HG02642 (cell line): Measurements from ENCODE around the gene PLK2.

Experiments
- ATAC-seq: cut with Tn5 transposase; IDR thresholded peaks from one replicate; pipeline ENCODE4 v1.9.1; 2021; ENCODE audit warnings: mild to moderate bottlenecking; ENCODE audit not compliant: unreplicated experiment, poor library complexity

The PLK2 gene

DNA sequence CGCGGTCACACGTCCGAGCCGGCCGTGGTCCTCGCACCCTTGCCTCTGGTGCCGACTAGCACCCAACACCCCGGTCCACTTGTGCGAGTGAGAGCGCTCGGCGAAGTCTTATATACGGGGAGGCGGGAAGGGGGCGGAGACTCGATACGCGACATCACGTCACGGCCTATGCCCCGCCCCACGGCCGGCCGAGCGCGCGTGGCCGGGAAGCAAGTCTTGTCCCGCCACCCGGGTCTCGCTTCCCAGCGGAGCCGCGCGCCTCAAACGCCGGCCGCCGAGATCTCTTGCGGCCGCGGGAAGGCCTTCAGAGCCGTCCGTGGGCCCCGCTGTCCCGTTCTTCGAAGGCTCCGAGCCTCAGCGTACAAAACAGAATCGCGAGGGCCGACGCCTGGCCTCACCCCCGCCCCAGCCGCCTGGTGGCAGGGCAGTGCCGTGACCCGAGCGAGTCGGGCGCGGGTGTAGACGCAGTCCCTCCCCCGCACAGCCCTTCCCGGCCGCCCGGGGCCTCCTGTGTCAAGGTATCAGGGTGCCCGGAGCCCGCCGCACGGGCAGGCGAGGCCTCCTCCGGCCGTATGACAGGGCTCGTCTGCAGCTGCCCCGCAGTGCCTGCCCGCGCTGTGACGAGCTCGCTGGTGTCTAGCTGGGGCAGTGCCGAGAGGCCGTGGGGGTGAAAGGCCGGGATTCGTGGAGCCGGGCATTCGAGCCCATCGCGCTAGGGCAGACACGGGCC, at the start of gene PLK2:
PLK2 (minus strand) TSS at position 85 of the 730 bp plus-strand sequence. CDS start 127 bp downstream, outside the sequence.
- peak; percentile 84 for ATAC-seq

DNA sequence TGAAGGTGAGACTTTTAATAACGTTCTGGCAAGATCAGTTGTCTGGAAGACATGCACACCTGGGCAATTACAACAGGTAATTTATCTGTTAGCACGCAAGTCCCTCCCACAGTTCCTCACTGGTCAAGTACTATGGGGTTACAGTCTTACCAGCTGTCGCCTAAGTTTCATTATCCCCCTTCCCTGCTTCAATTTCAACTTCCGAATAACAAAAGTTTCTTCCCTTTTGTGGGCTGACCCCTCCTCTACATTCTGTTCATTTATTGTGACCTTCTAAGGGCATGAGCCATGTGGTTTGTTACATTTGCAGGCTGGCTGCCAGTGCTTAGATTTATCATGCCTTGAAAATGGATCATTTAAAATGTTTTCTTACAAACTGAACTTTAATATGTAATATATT, 47.8 kb upstream of the PLK2 start:
- no peak for ATAC-seq

DNA sequence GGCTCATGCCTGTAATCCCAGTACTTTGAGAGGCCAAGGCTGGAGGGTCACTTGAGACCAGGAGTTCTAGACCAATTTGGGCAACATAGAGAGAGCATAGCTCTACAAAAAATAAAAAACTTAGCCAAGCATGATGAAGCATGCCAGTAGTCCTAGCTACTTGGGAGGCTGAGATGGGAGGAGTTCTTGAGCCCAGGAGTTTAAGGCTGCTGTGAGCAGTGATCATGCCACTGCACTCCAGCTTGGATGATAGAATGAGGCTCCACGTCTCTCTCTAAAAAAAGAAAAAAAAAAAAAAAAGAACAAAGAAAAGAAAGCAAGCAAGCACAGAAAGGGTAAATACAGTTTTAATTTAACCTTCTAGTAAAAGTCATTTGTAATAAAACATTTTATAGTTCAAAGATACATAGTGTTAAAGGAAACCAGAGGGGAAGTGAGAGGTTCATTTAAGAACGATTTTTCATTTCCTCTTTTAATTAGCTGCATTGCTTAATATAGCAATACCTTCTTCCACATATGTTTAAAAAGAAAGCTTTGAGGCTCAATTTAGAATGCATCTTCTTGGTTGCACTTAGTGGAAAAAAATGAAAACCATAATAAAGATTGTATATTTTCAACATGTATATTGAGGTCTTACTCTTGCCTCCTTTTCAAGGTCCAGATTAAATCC, 46.2 kb upstream of the PLK2 start:
- peak; percentile 73 for ATAC-seq

- ATAC-seq: no peak
These were observed 45.6 kb upstream of the PLK2 start for GRCh38 chr5:58505502-58505901.

- ATAC-seq: no peak
These were observed 44.9 kb upstream of the PLK2 start for GRCh38 chr5:58504766-58505165.

DNA sequence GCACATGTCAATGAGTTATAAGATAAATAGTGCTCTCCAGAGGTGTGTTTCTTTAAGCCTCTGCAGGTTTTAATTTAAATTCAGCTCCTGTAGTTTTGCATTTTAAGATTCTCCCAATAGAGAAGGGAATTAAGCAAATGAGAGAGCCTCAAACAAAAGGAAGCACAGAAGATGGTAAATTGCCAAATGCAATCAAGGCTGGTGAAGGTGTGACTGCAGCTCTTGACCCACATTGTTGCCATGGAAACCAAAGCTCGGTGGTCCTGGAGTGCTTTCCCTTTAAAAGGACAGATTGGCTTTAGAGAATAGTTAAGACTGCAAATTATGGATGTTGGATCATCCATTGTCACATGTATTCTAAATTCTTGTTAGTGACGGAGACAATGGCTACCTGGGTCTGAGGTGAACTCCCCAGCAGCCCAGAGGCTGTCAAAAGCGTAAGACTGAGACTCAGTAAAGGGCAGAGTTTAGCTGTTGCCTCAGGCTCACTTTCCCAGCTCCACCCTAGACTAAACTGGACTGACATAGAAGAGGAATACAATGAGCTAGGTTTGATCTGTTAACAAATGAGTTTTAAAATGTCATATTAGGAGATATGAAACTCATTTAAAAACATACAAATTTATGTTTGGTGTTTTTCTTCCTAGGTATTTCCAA, 43.6 kb upstream of the PLK2 start:
- no peak for ATAC-seq

DNA sequence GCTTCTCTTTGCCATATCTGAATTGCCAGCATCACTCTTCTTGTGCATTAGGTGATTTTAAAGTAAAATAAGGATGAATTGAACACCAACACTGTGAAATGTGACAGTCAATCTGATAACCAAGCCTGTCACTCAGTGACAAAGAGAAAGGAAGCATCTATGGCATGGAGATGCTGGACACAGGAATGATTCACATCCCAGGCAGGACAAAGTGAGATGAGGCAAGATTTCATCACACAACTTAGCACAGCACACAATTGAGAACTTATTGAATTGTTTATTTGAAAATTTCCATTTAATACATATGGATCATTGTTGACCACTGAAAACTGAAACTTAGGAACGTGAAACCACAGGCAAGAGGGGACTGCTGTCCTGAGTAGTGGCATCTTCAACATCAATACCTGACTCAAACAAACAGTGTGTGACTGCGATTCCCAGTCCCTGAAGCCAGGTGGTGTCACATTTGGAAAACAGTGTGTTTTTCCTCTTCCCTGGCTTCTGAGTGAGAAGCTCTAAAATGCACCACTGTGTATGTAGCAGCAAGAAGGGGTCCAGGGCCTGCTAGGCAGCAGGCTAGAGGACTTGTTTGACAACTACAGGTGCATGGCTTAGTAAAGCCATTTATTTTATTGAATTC, 42.0 kb upstream of the PLK2 start:
- no peak for ATAC-seq

DNA sequence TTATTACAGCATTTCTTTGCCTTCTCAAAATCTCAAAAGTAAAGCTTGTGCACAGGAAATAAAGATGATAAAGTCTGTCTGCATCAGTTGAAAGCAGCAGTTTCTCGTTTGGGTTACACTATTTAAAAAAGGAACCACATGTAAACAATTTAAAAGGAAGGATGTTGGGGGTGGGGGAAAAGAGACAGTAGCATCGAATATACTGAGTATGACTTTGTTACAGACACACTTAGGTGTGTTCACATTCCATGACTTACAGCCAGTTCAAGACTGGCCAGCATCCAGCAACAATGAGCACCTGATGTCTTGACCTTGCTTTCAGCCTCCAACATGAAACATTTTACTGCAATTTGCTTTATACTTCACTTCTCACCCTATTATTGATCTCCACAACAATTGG, 40.1 kb upstream of the PLK2 start:
- no peak for ATAC-seq

GRCh38 chr5:58499231-58499630, 39.3 kb upstream of the PLK2 start:
- ATAC-seq: no peak

DNA sequence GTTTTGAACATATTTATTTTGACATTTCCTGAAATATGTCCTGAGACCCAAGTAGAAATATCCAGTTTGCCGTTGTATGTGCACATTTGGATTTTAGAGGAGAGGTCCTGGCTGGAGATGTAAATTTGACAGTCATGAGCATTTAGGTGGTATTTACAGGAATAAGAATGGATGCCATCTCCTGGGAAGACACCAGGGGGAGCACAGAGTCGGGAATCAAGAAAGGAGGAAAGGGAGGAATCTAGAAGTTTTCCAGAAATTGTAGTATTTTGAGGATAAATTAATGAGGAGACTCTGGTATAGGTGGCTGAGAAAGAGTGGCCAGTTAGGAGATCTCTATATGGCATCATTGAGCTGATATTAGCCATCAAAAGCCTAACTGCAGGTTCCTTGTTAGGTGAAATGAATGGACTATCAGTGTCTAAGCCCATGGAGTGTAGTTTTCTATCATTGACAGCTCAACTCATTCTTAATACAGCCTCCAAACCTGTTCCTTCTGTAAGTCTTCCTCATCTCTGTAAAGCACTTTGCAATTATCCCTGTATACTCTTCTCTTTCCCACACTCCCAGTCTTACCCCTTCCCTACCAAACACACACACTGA, 38.6 kb upstream of the PLK2 start:
- ATAC-seq: no peak

GRCh38 chr5:58497921-58498320, 38.0 kb upstream of the PLK2 start:
- no peak for ATAC-seq

DNA sequence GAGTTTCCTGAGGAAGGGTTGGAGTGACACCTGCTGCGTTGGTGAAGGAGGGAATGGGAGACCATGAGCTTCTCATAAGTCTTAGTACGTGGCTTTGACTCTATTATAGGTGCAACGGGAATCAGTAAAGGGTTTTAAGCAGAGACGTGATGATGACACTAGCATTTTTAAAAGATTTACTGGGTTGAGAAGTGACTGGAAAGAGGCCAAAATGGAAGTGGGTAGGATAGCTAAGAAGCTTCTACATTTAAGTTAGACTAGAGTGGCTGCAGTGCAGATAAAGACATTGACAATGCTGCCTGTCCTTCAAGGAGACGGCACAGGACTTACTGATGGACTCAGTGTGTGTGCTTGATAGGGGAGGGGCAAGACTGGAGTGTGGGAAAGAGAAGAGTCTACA, 37.5 kb upstream of the PLK2 start:
- no peak for ATAC-seq

GRCh38 chr5:58496488-58496887, 36.6 kb upstream of the PLK2 start:
- no peak for ATAC-seq

- no peak for ATAC-seq
These were observed 33.3 kb upstream of the PLK2 start for GRCh38 chr5:58493141-58493540.

DNA sequence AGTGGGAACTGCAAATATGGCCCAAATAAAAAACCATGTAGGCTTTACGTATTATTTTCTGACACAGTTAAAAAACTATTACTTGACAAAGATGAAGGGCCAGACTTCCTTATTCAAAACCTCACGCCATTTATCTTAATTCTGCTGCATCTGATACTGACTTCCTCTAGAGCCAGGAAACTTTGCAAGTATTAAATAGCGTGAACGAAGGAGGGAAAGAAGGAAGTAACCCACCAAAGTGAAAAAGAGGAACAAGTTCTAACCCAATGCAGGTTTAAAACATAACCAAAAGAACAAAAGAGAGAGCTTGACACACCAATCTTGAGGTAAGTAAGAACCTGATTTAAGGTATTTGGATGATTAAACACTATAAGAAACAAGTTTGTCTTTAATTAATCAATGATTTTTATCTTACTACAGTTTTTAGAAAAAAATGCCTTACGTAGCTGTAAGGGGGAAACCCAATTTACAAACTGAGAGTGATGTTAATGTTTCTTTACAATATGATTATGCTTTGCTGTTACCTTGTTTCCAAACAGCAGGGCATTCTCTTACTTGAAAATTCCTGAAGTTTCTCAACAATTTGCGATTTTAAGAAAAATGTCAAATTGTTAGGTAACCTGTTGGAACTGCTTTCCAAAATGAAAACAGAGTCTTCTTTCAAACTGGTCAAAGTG, 31.5 kb upstream of the PLK2 start, which contains the start of gene GAPT:
GAPT (plus strand) TSS at position 220 of the 677 bp plus-strand sequence. CDS start 3,102 bp downstream, outside the sequence.
- ATAC-seq: peak; percentile 74

DNA sequence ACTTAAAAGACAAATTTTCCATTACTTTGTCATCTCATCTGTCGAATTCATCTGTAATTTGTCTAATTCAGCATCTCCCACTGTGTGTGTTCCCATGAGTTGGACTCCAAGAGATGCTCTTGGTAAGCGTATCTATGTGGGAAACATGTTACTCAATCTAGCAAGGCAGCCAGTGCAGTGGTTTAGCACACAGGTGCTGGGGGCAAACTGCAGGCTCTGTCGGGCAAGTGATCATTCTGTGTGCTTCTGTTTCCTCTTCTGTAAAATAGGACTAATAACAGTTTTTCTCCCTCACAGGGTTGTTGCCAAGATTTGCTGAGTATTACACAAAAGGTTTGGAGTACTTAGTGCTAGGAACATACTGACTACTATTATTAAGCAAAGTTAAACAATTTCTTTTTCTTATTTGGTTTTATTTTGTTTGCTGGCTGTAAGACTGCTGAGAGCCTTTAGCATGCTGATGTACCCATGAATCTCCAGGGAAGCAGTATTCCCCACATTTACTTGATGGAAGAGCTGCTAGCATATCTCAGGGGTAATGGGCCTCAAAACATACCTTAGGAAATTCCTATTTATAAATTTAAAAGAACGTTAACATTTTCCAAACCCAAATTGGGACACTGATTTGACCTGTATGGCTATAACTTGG, 30.6 kb upstream of the PLK2 start:
- peak; percentile 55 for ATAC-seq

DNA sequence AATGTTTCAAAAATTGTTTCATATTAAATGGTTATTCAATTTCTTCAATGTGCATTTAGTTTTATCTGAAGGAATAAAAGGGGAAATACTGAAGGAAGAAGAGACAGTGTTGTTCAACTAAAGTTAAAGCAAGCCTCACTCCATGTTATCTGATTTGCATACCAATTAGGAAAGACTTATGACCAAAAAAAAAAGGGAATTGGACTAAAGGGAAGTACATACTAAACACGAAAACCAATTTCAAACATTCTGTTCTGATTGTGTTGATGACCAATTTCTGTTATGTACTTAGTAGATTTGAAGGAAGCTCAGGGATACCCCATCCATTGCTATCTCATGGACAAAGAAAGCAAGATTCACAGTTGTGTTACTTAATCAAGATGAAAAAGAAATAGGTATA, 26.4 kb upstream of the PLK2 start:
- ATAC-seq: no peak

DNA sequence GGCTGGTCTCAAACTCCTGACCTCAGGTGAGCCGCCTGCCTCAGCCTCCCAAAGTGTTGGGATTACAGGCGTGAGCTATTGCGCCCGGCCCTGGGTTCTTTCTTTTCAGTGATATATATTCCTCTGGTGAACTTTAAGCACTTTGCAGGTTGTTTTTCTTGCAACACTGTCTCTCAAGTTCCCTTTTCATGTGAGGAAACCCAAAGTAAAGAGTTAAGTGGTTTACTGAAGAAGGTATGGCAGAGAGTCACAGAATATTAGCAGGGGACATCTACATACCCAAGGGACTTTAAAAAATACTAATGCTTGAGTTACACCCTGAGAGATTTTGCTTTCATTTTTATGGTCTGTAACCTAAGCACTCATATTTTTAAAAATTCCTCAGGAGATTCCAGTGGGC, 24.6 kb upstream of the PLK2 start:
- no peak for ATAC-seq

DNA sequence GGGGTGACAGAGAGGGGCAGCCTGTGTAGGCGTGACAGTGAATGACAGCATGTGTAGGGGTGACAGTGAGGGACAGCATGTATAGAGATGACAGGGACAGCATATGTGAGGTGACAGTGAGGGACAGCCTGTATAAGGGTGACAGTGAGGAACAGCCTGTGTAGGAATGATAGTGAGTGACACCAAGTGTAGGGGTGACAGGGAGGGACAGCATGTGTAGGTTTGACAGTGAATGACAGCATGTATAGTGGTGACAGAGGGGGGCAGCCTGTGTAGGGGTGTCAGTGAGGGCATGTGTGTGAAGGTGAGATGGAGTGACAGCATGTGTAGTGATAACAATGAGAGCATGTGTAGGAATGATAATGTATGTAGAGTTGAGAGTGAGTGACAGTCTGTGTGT, 22.6 kb upstream of the PLK2 start:
- ATAC-seq: no peak
